GM12874 (cell line): ENCODE data around the gene NMNAT3.

Experiments
- CTCF ChIP-seq: IDR thresholded peaks from 2 replicates; pipeline ENCODE4 v1.5.1; 2011; ENCODE audit warnings: low read depth, mild to moderate bottlenecking, control low read depth, low read length, moderate library complexity; ENCODE audit not compliant: insufficient read depth

NMNAT3 gene

GRCh38 chr3:139530717-139531116, 147.1 kb downstream of the NMNAT3 start:
- TF ChIP-seq CTCF, result no peak

- TF ChIP-seq CTCF, result no peak
These were observed 148.1 kb downstream of the NMNAT3 start for GRCh38 chr3:139529662-139530061.

GRCh38 chr3:139528924-139529323, 148.8 kb downstream of the NMNAT3 start:
- TF ChIP-seq CTCF, result no peak

GRCh38 chr3:139528281-139528680, 149.5 kb downstream of the NMNAT3 start:
- TF ChIP-seq CTCF, result no peak

GRCh38 chr3:139527265-139527664, 150.5 kb downstream of the NMNAT3 start:
- no peak for TF ChIP-seq CTCF

GRCh38 chr3:139526146-139526545, 151.6 kb downstream of the NMNAT3 start:
- no peak for TF ChIP-seq CTCF

GRCh38 chr3:139524841-139525636, 152.7 kb downstream of the NMNAT3 start:
- TF ChIP-seq CTCF, result no peak

GRCh38 chr3:139523718-139524117, 154.1 kb downstream of the NMNAT3 start:
- TF ChIP-seq CTCF, result no peak
